ENCODE results near the gene NPIPB8.
"Not testable (repeated sequence)": the region's sequence is repeated elsewhere in the genome, so short reads cannot be mapped to it uniquely, and the experiment has no call there.

The NPIPB8 gene

GRCh38 chr16:28668199-28668598 is 30.3 kb downstream of the NPIPB8 start:
- not testable (repeated sequence) for H3K27me3 ChIP-seq (ENCODE audit: control insufficient read depth in 3 of 3, insufficient read depth in 3 of 3, low read depth in 1 of 3, low read length in 3 of 3); H3K4me2 ChIP-seq (ENCODE audit: insufficient read depth, low read length, poor library complexity, severe bottlenecking); H3K4me1 ChIP-seq (ENCODE audit: control insufficient read depth in 2 of 2, insufficient read depth in 1 of 2, low read depth in 1 of 2, low read length in 2 of 2); H2AK5ac ChIP-seq (ENCODE audit: low read depth, low read length); H3K9ac ChIP-seq (ENCODE audit: low read depth, low read length, poor library complexity); H3K18ac ChIP-seq (ENCODE audit: low read length); H2BK120ac ChIP-seq (ENCODE audit: low read depth, low read length); H3K14ac ChIP-seq (ENCODE audit: low read length); H3K9me3 ChIP-seq (replicated peaks in 1 of 2; ENCODE audit: control insufficient read depth in 2 of 2, insufficient read depth in 1 of 2, low read depth in 1 of 2, low read length in 2 of 2); H2BK15ac ChIP-seq (ENCODE audit: low read length); H4K91ac ChIP-seq (ENCODE audit: low read depth, low read length, poor library complexity); H3K27ac ChIP-seq (replicated peaks; ENCODE audit: low read length); H2BK12ac ChIP-seq (ENCODE audit: low read length); H3K79me1 ChIP-seq (ENCODE audit: low read depth, low read length); H2AFZ ChIP-seq (ENCODE audit: low read length); H4K8ac ChIP-seq (ENCODE audit: low read depth, low read length); H3K36me3 ChIP-seq (replicated peaks in 1 of 2; ENCODE audit: control insufficient read depth in 2 of 2, insufficient read depth in 2 of 2, low read length in 2 of 2); H3K4me3 ChIP-seq (ENCODE audit: low read length in 2 of 2); H3K23ac ChIP-seq (ENCODE audit: low read depth, low read length, poor library complexity); DNase-seq (ENCODE audit: low spot score); H2BK5ac ChIP-seq (ENCODE audit: low read length); H3K4ac ChIP-seq (ENCODE audit: low read length)
- no CpG with 5 or more reads among the region's 4 CpGs for WGBS, 2 donors (ENCODE audit: extremely low coverage in 2 of 2, insufficient read length in 2 of 2, insufficient replicate concordance in 1 of 2)

- not testable (repeated sequence) for H2AK5ac ChIP-seq (ENCODE audit: low read depth, low read length); H3K14ac ChIP-seq (ENCODE audit: low read length); H3K79me1 ChIP-seq (ENCODE audit: low read depth, low read length); H3K27ac ChIP-seq (replicated peaks; ENCODE audit: low read length); H3K4me1 ChIP-seq (ENCODE audit: control insufficient read depth in 2 of 2, insufficient read depth in 1 of 2, low read depth in 1 of 2, low read length in 2 of 2); H3K9me3 ChIP-seq (replicated peaks in 1 of 2; ENCODE audit: control insufficient read depth in 2 of 2, insufficient read depth in 1 of 2, low read depth in 1 of 2, low read length in 2 of 2); H3K4ac ChIP-seq (ENCODE audit: low read length); H3K23ac ChIP-seq (ENCODE audit: low read depth, low read length, poor library complexity); H3K4me2 ChIP-seq (ENCODE audit: insufficient read depth, low read length, poor library complexity, severe bottlenecking); H4K91ac ChIP-seq (ENCODE audit: low read depth, low read length, poor library complexity); H2AFZ ChIP-seq (ENCODE audit: low read length); H3K27me3 ChIP-seq (ENCODE audit: control insufficient read depth in 3 of 3, insufficient read depth in 3 of 3, low read depth in 1 of 3, low read length in 3 of 3); DNase-seq (ENCODE audit: low spot score); H3K9ac ChIP-seq (ENCODE audit: low read depth, low read length, poor library complexity); H2BK15ac ChIP-seq (ENCODE audit: low read length); H3K18ac ChIP-seq (ENCODE audit: low read length); H4K8ac ChIP-seq (ENCODE audit: low read depth, low read length); H3K4me3 ChIP-seq (ENCODE audit: low read length in 2 of 2); H2BK120ac ChIP-seq (ENCODE audit: low read depth, low read length); H2BK12ac ChIP-seq (ENCODE audit: low read length); H3K36me3 ChIP-seq (replicated peaks in 1 of 2; ENCODE audit: control insufficient read depth in 2 of 2, insufficient read depth in 2 of 2, low read length in 2 of 2); H2BK5ac ChIP-seq (ENCODE audit: low read length)
- WGBS, 2 donors (ENCODE audit: extremely low coverage in 2 of 2, insufficient read length in 2 of 2, insufficient replicate concordance in 1 of 2) = no CpG with 5 or more reads among the region's 10 CpGs
These were observed 50.6 kb downstream of the NPIPB8 start for GRCh38 chr16:28688327-28688952.

GRCh38 chr16:28689425-28689824 is 51.6 kb downstream of the NPIPB8 start:
- not testable (repeated sequence) for H2BK15ac ChIP-seq (ENCODE audit: low read length); H3K36me3 ChIP-seq (replicated peaks in 1 of 2; ENCODE audit: control insufficient read depth in 2 of 2, insufficient read depth in 2 of 2, low read length in 2 of 2); H2BK12ac ChIP-seq (ENCODE audit: low read length); H3K4ac ChIP-seq (ENCODE audit: low read length); DNase-seq (ENCODE audit: low spot score); H3K23ac ChIP-seq (ENCODE audit: low read depth, low read length, poor library complexity); H2AK5ac ChIP-seq (ENCODE audit: low read depth, low read length); H3K27me3 ChIP-seq (ENCODE audit: control insufficient read depth in 3 of 3, insufficient read depth in 3 of 3, low read depth in 1 of 3, low read length in 3 of 3); H3K4me2 ChIP-seq (ENCODE audit: insufficient read depth, low read length, poor library complexity, severe bottlenecking); H3K4me3 ChIP-seq (ENCODE audit: low read length in 2 of 2); H2AFZ ChIP-seq (ENCODE audit: low read length); H3K9ac ChIP-seq (ENCODE audit: low read depth, low read length, poor library complexity); H3K4me1 ChIP-seq (ENCODE audit: control insufficient read depth in 2 of 2, insufficient read depth in 1 of 2, low read depth in 1 of 2, low read length in 2 of 2); H2BK5ac ChIP-seq (ENCODE audit: low read length); H3K14ac ChIP-seq (ENCODE audit: low read length); H3K27ac ChIP-seq (replicated peaks; ENCODE audit: low read length); H3K9me3 ChIP-seq (replicated peaks in 1 of 2; ENCODE audit: control insufficient read depth in 2 of 2, insufficient read depth in 1 of 2, low read depth in 1 of 2, low read length in 2 of 2); H2BK120ac ChIP-seq (ENCODE audit: low read depth, low read length); H4K8ac ChIP-seq (ENCODE audit: low read depth, low read length); H3K79me1 ChIP-seq (ENCODE audit: low read depth, low read length); H4K91ac ChIP-seq (ENCODE audit: low read depth, low read length, poor library complexity); H3K18ac ChIP-seq (ENCODE audit: low read length)
- no CpG with 5 or more reads among the region's 13 CpGs for WGBS, 2 donors (ENCODE audit: extremely low coverage in 2 of 2, insufficient read length in 2 of 2, insufficient replicate concordance in 1 of 2)

DNA sequence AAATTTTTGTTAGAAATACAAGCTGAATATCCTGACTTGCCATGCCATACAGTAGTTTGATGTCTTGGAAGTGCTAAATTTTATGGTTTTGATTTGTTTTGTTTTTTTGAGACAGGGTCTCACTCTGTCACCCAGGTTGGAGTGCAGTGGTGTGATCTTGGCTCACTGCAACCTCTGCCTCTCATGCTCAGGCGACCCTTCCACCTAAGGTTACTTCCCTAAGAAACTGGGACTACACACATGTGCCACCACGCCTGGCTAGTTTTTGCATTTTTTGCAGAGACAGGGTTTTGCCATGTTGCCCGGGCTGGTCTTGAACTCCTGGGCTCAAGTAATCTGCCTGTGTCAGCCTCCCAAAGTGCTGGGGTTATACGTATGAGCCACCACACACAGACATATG is 53.9 kb downstream of the NPIPB8 start:
- H3K18ac ChIP-seq (ENCODE audit: low read length); H3K79me1 ChIP-seq (ENCODE audit: low read depth, low read length); H2BK5ac ChIP-seq (ENCODE audit: low read length); H2BK120ac ChIP-seq (ENCODE audit: low read depth, low read length); H3K14ac ChIP-seq (ENCODE audit: low read length); H3K4me1 ChIP-seq (ENCODE audit: control insufficient read depth in 2 of 2, insufficient read depth in 1 of 2, low read depth in 1 of 2, low read length in 2 of 2); H3K4me3 ChIP-seq (ENCODE audit: low read length in 2 of 2); H4K91ac ChIP-seq (ENCODE audit: low read depth, low read length, poor library complexity); H3K4ac ChIP-seq (ENCODE audit: low read length); H2BK12ac ChIP-seq (ENCODE audit: low read length); H3K4me2 ChIP-seq (ENCODE audit: insufficient read depth, low read length, poor library complexity, severe bottlenecking); H2AFZ ChIP-seq (ENCODE audit: low read length); H3K27me3 ChIP-seq (ENCODE audit: control insufficient read depth in 3 of 3, insufficient read depth in 3 of 3, low read depth in 1 of 3, low read length in 3 of 3); H2AK5ac ChIP-seq (ENCODE audit: low read depth, low read length); H3K9me3 ChIP-seq (replicated peaks in 1 of 2; ENCODE audit: control insufficient read depth in 2 of 2, insufficient read depth in 1 of 2, low read depth in 1 of 2, low read length in 2 of 2); H4K8ac ChIP-seq (ENCODE audit: low read depth, low read length); DNase-seq (ENCODE audit: low spot score); H2BK15ac ChIP-seq (ENCODE audit: low read length); H3K9ac ChIP-seq (ENCODE audit: low read depth, low read length, poor library complexity); H3K27ac ChIP-seq (replicated peaks; ENCODE audit: low read length); H3K23ac ChIP-seq (ENCODE audit: low read depth, low read length, poor library complexity); H3K36me3 ChIP-seq (replicated peaks in 1 of 2; ENCODE audit: control insufficient read depth in 2 of 2, insufficient read depth in 2 of 2, low read length in 2 of 2): not testable (repeated sequence)
- no CpG with 5 or more reads among the region's 4 CpGs for WGBS, 2 donors (ENCODE audit: extremely low coverage in 2 of 2, insufficient read length in 2 of 2, insufficient replicate concordance in 1 of 2)
